HepG2 (cell line): ENCODE measurements around the gene GFRA3. TPM values are rescaled to one million over a fixed set of nuclear protein-coding genes. Genes with fewer than 3 reads are reported as not detected.

Experiments
- BRD4 ChIP-seq: sonication (generic); formaldehyde crosslinking; IDR thresholded peaks from 2 replicates; pipeline ENCODE4 v1.4.0; 2020; ENCODE audit warnings: missing genetic modification reagents
- DNMT3B ChIP-seq: conservative IDR thresholded peaks from 2 replicates; pipeline ENCODE4 v1.6.1; 2016; ENCODE audit warnings: missing biosample characterization, control low read depth
- ELF4 ChIP-seq: sonication (generic); formaldehyde crosslinking; IDR thresholded peaks from 2 replicates; pipeline ENCODE4 v1.5.0; 2020; ENCODE audit warnings: missing genetic modification reagents, mild to moderate bottlenecking, moderate library complexity, borderline replicate concordance
- FOXJ3 ChIP-seq: sonication (generic); formaldehyde crosslinking; IDR thresholded peaks from 2 replicates; pipeline ENCODE4 v1.4.0; 2020; ENCODE audit warnings: missing genetic modification reagents, mild to moderate bottlenecking, borderline replicate concordance
- HIVEP1 ChIP-seq: sonication (generic); formaldehyde crosslinking; IDR thresholded peaks from 2 replicates; pipeline ENCODE4 v1.4.0; 2020; ENCODE audit warnings: mild to moderate bottlenecking, missing genetic modification reagents
- IRX3 ChIP-seq: sonication (generic); formaldehyde crosslinking; IDR thresholded peaks from 2 replicates; pipeline ENCODE4 v1.8.1; 2023; ENCODE audit warnings: mild to moderate bottlenecking, low read depth, missing genetic modification reagents, borderline replicate concordance
- NFATC3 ChIP-seq: sonication (generic); formaldehyde crosslinking; IDR thresholded peaks from 2 replicates; pipeline ENCODE4 v1.5.1; 2020; ENCODE audit warnings: mild to moderate bottlenecking, missing genetic modification reagents
- NR2F6 ChIP-seq, 2 experiments: IDR thresholded peaks; 2 replicates each; pipeline ENCODE4 v1.6.1; 2016; ENCODE audit warnings: antibody characterized with exemption in 1 of 2, mild to moderate bottlenecking in 1 of 2
- PITX1 ChIP-seq: sonication (generic); formaldehyde crosslinking; IDR thresholded peaks from 2 replicates; pipeline ENCODE4 v1.5.1; 2020; ENCODE audit warnings: mild to moderate bottlenecking, missing genetic modification reagents
- RARA ChIP-seq: IDR thresholded peaks from 2 replicates; pipeline ENCODE4 v1.6.1; 2016; ENCODE audit warnings: missing genetic modification reagents, missing compliant biosample characterization
- ZFP1 ChIP-seq: IDR thresholded peaks from 2 replicates; pipeline ENCODE4 v1.6.1; 2016
- ZMYM4 ChIP-seq: sonication (generic); formaldehyde crosslinking; IDR thresholded peaks from 2 replicates; pipeline ENCODE4 v1.8.1; 2023; ENCODE audit warnings: mild to moderate bottlenecking, missing genetic modification reagents
- ZNF317 ChIP-seq: sonication (generic); formaldehyde crosslinking; IDR thresholded peaks from 2 replicates; pipeline ENCODE4 v1.5.0; 2020; ENCODE audit warnings: mild to moderate bottlenecking, missing genetic modification reagents
- ZNF367 ChIP-seq: sonication (generic); formaldehyde crosslinking; IDR thresholded peaks from 2 replicates; pipeline ENCODE4 v1.4.0; 2020; ENCODE audit warnings: missing genetic modification reagents, borderline replicate concordance
- ZNF460 ChIP-seq: sonication (generic); formaldehyde crosslinking; IDR thresholded peaks from 2 replicates; pipeline ENCODE4 v1.5.1; 2020; ENCODE audit warnings: missing genetic modification reagents, mild to moderate bottlenecking, borderline replicate concordance
- ZNF572 ChIP-seq: sonication (generic); formaldehyde crosslinking; IDR thresholded peaks from 2 replicates; pipeline ENCODE4 v1.5.1; 2020; ENCODE audit warnings: mild to moderate bottlenecking, missing genetic modification reagents
- ZNF614 ChIP-seq: IDR thresholded peaks from 2 replicates; pipeline ENCODE4 v1.6.1; 2018; ENCODE audit warnings: missing biosample characterization, missing genetic modification reagents, inconsistent platforms, borderline replicate concordance
- ZNF747 ChIP-seq: sonication (generic); formaldehyde crosslinking; IDR thresholded peaks from 2 replicates; pipeline ENCODE4 v1.8.1; 2023; ENCODE audit warnings: missing genetic modification reagents, mild to moderate bottlenecking, borderline replicate concordance
- ZNF776 ChIP-seq: sonication (generic); formaldehyde crosslinking; IDR thresholded peaks from 2 replicates; pipeline ENCODE4 v1.4.0; 2020; ENCODE audit warnings: mild to moderate bottlenecking, missing genetic modification reagents
- polyA plus RNA-seq, 8 experiments: library from polyadenylated mRNA; depleted of rRNA in 3 of 8; stranded (reverse) in 7 of 8; unstranded in 1 of 8; fragments of >200 nt; fragmentation: Illumina TruSeq in 4 of 8; extraction: Trizol in 4 of 8; gene quantifications; 2 replicates each; pipeline versions ENCODE4 v1.2.1 to v1.2.3, GENCODE V29; 2011 to 2016; ENCODE audit warnings: low read depth in 4 of 8, missing spikeins in 1 of 8, mixed read lengths in 1 of 8; ENCODE audit not compliant: insufficient read depth in 1 of 8
- total RNA-seq, 5 experiments: library from RNA; depleted of rRNA; stranded (reverse); fragments of >200 nt; fragmentation: Illumina TruSeq; extraction: Trizol; gene quantifications; 2 replicates each; pipeline ENCODE4 v1.2.3, GENCODE V29; 2016; ENCODE audit warnings: low read depth in 1 of 5
- TF ChIP-seq, protein P1 (sequence below): sonication (generic); formaldehyde crosslinking; IDR thresholded peaks from 2 replicates; pipeline ENCODE4 v1.4.0; 2020; ENCODE audit warnings: missing genetic modification reagents, borderline replicate concordance
- TF ChIP-seq, protein P2 (sequence below): sonication (generic); formaldehyde crosslinking; IDR thresholded peaks from 2 replicates; pipeline ENCODE4 v1.5.0; 2020; ENCODE audit warnings: mild to moderate bottlenecking, missing genetic modification reagents
- TF ChIP-seq, protein P3 (sequence below): IDR thresholded peaks from 2 replicates; pipeline ENCODE4 v1.6.1; 2016; ENCODE audit warnings: low read depth, borderline replicate concordance
- TF ChIP-seq, protein P4 (sequence below): sonication (generic); formaldehyde crosslinking; IDR thresholded peaks from 2 replicates; pipeline ENCODE4 v1.4.0; 2020; ENCODE audit warnings: missing genetic modification reagents, low read depth, mild to moderate bottlenecking, borderline replicate concordance
- TF ChIP-seq, protein P5 (sequence below): IDR thresholded peaks from 2 replicates; pipeline ENCODE4 v1.6.1; 2012; ENCODE audit warnings: low read depth, low read length, improper control_type of control experiment

GFRA3 gene
- total and polyA plus RNA-seq, 2 of the 13 experiments (the other 11 are each of a cell fraction or from before 2014, with no cell fraction given) = 0.27 to 0.30 TPM

DNA sequence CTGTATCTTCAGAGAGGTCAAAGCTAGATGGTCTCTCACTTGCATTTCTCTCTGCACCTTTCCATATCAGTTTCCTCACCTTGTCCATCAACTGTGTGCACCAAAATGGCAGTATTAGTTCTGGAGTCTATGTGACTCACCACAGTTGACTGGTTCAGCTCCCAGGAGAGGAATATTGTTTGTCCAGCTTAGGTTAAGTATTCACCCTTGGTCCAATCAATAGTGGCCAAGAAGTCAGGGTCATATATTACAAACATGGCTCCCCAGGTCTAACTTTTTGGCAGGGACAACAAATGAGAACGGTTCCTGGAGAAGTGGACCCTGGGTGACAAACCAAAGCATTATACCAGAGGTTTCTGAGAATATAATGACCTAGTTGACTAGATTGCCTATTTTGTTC, 36.4 kb downstream of the GFRA3 start (continued):
- peak; percentile 75 for TF ChIP-seq RARA (CRISPR knock-in tag)
- no peak for TF ChIP-seq ZNF460 (CRISPR knock-in tag)
- TF ChIP-seq FOXJ3 = peak; percentile 29; the same call in 1 of the 2 replicates
- no peak for TF ChIP-seq ZNF747 (CRISPR knock-in tag)
- TF ChIP-seq ZNF572 = no peak
- TF ChIP-seq, protein P1, sequence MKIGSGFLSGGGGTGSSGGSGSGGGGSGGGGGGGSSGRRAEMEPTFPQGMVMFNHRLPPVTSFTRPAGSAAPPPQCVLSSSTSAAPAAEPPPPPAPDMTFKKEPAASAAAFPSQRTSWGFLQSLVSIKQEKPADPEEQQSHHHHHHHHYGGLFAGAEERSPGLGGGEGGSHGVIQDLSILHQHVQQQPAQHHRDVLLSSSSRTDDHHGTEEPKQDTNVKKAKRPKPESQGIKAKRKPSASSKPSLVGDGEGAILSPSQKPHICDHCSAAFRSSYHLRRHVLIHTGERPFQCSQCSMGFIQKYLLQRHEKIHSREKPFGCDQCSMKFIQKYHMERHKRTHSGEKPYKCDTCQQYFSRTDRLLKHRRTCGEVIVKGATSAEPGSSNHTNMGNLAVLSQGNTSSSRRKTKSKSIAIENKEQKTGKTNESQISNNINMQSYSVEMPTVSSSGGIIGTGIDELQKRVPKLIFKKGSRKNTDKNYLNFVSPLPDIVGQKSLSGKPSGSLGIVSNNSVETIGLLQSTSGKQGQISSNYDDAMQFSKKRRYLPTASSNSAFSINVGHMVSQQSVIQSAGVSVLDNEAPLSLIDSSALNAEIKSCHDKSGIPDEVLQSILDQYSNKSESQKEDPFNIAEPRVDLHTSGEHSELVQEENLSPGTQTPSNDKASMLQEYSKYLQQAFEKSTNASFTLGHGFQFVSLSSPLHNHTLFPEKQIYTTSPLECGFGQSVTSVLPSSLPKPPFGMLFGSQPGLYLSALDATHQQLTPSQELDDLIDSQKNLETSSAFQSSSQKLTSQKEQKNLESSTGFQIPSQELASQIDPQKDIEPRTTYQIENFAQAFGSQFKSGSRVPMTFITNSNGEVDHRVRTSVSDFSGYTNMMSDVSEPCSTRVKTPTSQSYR (CRISPR knock-in tag) = no peak
- TF ChIP-seq DNMT3B (CRISPR knock-in tag) = no peak
- TF ChIP-seq ZFP1 (CRISPR knock-in tag) = no peak
- peak; percentile 82 for TF ChIP-seq ZMYM4 (CRISPR knock-in tag)
- peak; percentile 46; the same call in 1 of the 2 replicates for TF ChIP-seq PITX1
- TF ChIP-seq NR2F6 (IDR thresholded peaks at IDR 0.05) = peak; percentile 51; the same call in 1 of the 2 replicates
- no peak for TF ChIP-seq NR2F6 (CRISPR knock-in tag; IDR thresholded peaks at IDR 0.05)
- TF ChIP-seq ZNF367 (CRISPR knock-in tag) = no peak
- TF ChIP-seq, protein P2, sequence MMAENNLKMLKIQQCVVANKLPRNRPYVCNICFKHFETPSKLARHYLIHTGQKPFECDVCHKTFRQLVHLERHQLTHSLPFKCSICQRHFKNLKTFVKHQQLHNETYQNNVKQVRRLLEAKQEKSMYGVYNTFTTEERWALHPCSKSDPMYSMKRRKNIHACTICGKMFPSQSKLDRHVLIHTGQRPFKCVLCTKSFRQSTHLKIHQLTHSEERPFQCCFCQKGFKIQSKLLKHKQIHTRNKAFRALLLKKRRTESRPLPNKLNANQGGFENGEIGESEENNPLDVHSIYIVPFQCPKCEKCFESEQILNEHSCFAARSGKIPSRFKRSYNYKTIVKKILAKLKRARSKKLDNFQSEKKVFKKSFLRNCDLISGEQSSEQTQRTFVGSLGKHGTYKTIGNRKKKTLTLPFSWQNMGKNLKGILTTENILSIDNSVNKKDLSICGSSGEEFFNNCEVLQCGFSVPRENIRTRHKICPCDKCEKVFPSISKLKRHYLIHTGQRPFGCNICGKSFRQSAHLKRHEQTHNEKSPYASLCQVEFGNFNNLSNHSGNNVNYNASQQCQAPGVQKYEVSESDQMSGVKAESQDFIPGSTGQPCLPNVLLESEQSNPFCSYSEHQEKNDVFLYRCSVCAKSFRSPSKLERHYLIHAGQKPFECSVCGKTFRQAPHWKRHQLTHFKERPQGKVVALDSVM = no peak
- TF ChIP-seq ZNF776 (CRISPR knock-in tag) = no peak
- TF ChIP-seq, protein P3, sequence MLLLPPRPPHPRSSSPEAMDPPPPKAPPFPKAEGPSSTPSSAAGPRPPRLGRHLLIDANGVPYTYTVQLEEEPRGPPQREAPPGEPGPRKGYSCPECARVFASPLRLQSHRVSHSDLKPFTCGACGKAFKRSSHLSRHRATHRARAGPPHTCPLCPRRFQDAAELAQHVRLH (CRISPR knock-in tag) = no peak
- TF ChIP-seq ZNF317 = no peak
- TF ChIP-seq BRD4 (CRISPR knock-in tag) = no peak
- TF ChIP-seq NFATC3 (CRISPR knock-in tag) = no peak
- TF ChIP-seq, protein P4, sequence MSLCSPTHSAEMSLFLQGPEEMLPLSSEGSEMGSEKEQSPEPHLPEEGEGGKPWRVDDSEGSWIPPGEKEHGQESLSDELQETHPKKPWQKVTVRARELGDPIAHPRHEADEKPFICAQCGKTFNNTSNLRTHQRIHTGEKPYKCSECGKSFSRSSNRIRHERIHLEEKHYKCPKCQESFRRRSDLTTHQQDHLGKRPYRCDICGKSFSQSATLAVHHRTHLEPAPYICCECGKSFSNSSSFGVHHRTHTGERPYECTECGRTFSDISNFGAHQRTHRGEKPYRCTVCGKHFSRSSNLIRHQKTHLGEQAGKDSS = no peak
- TF ChIP-seq IRX3 (CRISPR knock-in tag) = no peak
- no peak for TF ChIP-seq ZNF614
- TF ChIP-seq, protein P5, sequence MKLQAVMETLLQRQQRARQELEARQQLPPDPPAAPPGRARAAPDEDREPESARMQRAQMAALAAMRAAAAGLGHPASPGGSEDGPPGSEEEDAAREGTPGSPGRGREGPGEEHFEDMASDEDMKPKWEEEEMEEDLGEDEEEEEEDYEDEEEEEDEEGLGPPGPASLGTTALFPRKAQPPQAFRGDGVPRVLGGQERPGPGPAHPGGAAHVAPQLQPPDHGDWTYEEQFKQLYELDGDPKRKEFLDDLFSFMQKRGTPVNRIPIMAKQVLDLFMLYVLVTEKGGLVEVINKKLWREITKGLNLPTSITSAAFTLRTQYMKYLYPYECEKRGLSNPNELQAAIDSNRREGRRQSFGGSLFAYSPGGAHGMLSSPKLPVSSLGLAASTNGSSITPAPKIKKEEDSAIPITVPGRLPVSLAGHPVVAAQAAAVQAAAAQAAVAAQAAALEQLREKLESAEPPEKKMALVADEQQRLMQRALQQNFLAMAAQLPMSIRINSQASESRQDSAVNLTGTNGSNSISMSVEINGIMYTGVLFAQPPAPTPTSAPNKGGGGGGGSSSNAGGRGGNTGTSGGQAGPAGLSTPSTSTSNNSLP = no peak
- TF ChIP-seq HIVEP1 (CRISPR knock-in tag) = no peak
- no peak for TF ChIP-seq ELF4 (CRISPR knock-in tag)
